Measurements from ENCODE around the gene HCRT. TPM values are rescaled to one million over a fixed set of nuclear protein-coding genes. Genes with fewer than 3 reads are reported as not detected.
"Not testable (repeated sequence)": the region's sequence is repeated elsewhere in the genome, so short reads cannot be mapped to it uniquely, and the experiment has no call there.

HCRT gene
- total and polyA plus RNA-seq, 8 donors: not detected

DNA sequence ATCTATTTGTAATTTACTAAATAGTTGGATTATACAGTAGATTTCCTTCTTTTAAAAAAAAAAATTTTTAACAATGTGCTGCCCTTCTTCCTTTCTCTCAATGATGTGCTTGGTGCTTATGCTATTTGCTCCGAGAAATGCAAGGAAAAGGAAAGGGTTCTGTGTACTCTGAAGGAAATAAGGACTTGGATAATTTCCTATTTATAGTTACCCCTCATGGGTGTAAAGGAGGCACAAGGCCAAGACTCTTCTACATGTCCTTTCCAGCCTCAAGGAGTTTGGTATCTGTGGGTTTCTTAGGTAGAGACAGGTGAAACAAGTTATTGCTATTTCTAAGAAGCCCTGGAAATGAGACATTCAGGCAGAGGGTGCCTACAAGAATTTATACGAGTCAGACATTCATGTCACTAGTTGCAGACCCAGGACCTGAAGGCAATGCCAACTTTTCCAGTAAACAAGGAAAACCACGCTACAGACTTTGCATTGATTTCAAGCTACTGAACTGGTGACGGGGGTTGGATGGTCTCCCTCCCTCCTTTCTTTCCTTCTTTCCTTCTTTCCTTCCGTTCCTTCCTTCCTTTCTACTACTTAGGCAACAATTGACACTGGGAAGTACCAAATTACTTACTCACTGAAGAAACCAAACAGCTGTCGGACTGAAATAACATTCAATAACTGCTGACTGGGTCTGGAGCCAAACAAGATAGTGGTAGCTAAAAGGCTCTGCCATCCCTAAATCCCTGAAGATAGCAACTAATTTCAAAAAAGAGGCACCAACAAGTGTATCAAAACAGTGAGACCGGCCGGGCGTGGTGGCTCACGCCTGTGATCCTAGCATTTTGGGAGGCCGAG lies 42.8 kb upstream of the HCRT start:
- intact Hi-C loops (cut with DNase I): no loop called here
- Histone ChIP-seq H3K4me3 (no peak overlapping the region), H3K9me3 (no peaks in the 10 kb centered on the region), H3K36me3 (peaks cover 0 to 28% of the 10 kb centered on the region in 2 donors), H3K27ac (peak overlapping the region in 1 of 2 donors; percentile 57), H3K27me3 (no peaks in the 10 kb centered on the region), H3K4me1 (peaks cover 0 to 34% of the 10 kb centered on the region in 2 donors)
- DNase-seq (peak in 1 of 4 donors; percentile 53), ATAC-seq (no peak)
- TF ChIP-seq CTCF (IDR thresholded peaks at IDR 0.05): no peak

- peak overlapping the region in 1 of 2 donors; percentile 23 for H3K27ac ChIP-seq
- no peak for ATAC-seq
- H3K36me3 ChIP-seq: peaks cover 0 to 44% of the 10 kb centered on the region in 2 donors
- H3K27me3 ChIP-seq: no peaks in the 10 kb centered on the region
- H3K9me3 ChIP-seq: no peaks in the 10 kb centered on the region
- H3K4me3 ChIP-seq: no peak overlapping the region
- intact Hi-C loops (cut with DNase I): no loop called here
- no peak for DNase-seq
- H3K4me1 ChIP-seq: peaks cover 0 to 34% of the 10 kb centered on the region in 2 donors
- TF ChIP-seq CTCF (IDR thresholded peaks at IDR 0.05): no peak
Observed at GRCh38 chr17:42225646-42226045, 40.4 kb upstream of the HCRT start.

DNA sequence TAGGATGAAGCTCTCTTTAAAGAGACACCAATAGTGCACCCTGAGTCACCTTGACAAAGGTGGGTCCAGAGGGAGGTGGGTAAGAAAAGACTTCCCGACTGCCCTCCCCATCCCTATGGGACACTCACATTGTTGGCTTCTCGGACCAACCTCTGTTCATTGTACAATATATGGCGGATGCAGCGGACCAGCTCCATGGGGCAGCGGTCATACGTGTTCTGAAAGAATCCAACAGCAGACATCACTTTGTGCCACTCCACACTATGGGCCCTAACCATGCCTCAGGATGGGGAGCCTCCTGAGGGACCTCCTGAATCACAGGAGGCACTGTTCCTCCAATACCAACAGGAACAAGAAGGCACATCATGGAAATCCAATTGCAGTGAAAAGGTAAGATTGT lies 39.4 kb upstream of the HCRT start:
- Histone ChIP-seq H3K4me3 (no peak overlapping the region), H3K27me3 (no peaks in the 10 kb centered on the region), H3K9me3 (no peaks in the 10 kb centered on the region), H3K36me3 (peaks cover 0 to 51% of the 10 kb centered on the region in 2 donors), H3K4me1 (peaks cover 0 to 34% of the 10 kb centered on the region in 2 donors), H3K27ac (no peak overlapping the region)
- DNase-seq (no peak), ATAC-seq (no peak)
- intact Hi-C loops (cut with DNase I): no loop called here
- TF ChIP-seq CTCF (IDR thresholded peaks at IDR 0.05): no peak

GRCh38 chr17:42221886-42222745 lies 36.9 kb upstream of the HCRT start:
- TF ChIP-seq CTCF (IDR thresholded peaks at IDR 0.05): peak; percentile 30 to 53
- H3K36me3 ChIP-seq: peaks cover 0 to 68% of the 10 kb centered on the region in 2 donors
- peak in 1 of 4 donors; percentile 40 for DNase-seq
- no peaks in the 10 kb centered on the region for H3K9me3 ChIP-seq
- H3K4me1 ChIP-seq: peaks cover 0 to 13% of the 10 kb centered on the region in 2 donors
- intact Hi-C loops (cut with DNase I): no loop called here
- H3K27me3 ChIP-seq: no peaks in the 10 kb centered on the region
- H3K4me3 ChIP-seq: no peak overlapping the region
- no peak overlapping the region for H3K27ac ChIP-seq
- ATAC-seq: peak; percentile 90

DNA sequence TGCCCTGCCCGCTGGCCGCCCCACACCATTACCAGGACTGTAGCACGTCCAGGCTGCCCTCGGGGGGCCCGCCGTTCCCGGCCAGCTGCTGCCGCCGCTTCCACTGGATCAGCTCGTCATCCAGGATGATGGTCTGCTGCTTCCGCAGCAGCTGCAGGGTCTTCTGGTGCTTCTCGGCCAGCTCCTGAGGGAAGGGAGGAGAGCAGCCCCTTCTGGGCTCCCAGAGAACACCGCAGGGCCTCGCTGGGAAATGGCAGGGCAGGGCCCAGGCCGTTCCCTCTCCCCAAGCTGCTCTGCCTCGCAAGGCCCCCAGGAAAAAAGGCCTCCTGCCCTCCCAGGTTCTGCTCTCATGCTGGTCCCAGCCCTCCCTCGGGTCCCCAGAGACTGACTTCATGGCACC lies 34.0 kb upstream of the HCRT start:
- intact Hi-C loops (cut with DNase I); ATAC-seq; H3K9me3 ChIP-seq; DNase-seq; H3K4me3 ChIP-seq; H3K4me1 ChIP-seq; H3K27ac ChIP-seq; H3K27me3 ChIP-seq: not testable (repeated sequence)
- peaks cover 0 to 90% of the 10 kb centered on the region in 2 donors for H3K36me3 ChIP-seq
